Stomach (tissue), 4 donors: ENCODE measurements around the gene KLK11.

Source experiments
- POLR2A ChIP-seq, 4 donors: fragments of 450-650 bp; IDR thresholded peaks; one replicate each; pipeline ENCODE4 v1.6.1; 2016; ENCODE audit warnings: antibody characterized with exemption in 4 of 4, control low read depth in 2 of 4, mild to moderate bottlenecking in 1 of 4, moderate library complexity in 1 of 4
- TF ChIP-seq, protein P1 (sequence below), 7 experiments: fragments of 450-650 bp in 4 of 7; fragments of 200-600 bp in 3 of 7; sonication (generic) in 3 of 7; IDR thresholded peaks; one replicate each; pipeline ENCODE4 v1.5.1; 2016 to 2019; ENCODE audit warnings: antibody characterized with exemption in 7 of 7, control low read depth in 2 of 7, mild to moderate bottlenecking in 1 of 7

DNA sequence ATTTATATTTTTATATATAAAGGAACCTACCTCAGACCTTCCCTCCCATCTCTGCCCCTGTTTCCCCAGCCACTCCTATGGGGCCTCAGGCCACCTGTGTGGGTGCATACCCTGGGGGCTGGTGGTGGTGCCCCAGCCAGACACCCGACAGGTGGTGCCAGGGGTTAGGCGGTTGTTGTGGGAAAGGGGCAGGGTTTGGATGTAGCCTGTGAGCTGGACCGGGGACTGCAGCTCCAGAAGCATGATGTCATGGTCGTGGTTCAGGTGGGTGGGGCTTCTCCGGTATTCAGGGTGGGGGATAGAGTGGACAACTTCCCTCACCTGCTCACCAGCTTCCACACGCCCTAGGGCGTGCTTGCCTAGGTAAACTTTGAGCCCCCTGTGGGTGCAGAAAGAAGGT, 33.3 kb upstream of the KLK11 start:
- no peak for TF ChIP-seq POLR2A (IDR thresholded peaks at IDR 0.05)
- TF ChIP-seq, protein P1, sequence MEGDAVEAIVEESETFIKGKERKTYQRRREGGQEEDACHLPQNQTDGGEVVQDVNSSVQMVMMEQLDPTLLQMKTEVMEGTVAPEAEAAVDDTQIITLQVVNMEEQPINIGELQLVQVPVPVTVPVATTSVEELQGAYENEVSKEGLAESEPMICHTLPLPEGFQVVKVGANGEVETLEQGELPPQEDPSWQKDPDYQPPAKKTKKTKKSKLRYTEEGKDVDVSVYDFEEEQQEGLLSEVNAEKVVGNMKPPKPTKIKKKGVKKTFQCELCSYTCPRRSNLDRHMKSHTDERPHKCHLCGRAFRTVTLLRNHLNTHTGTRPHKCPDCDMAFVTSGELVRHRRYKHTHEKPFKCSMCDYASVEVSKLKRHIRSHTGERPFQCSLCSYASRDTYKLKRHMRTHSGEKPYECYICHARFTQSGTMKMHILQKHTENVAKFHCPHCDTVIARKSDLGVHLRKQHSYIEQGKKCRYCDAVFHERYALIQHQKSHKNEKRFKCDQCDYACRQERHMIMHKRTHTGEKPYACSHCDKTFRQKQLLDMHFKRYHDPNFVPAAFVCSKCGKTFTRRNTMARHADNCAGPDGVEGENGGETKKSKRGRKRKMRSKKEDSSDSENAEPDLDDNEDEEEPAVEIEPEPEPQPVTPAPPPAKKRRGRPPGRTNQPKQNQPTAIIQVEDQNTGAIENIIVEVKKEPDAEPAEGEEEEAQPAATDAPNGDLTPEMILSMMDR (IDR thresholded peaks at IDR 0.05) = no peak
